HG03060 (cell line): ENCODE results near the gene STXBP6.
"Not testable (repeated sequence)": the region's sequence is repeated elsewhere in the genome, so short reads cannot be mapped to it uniquely, and the experiment has no call there.

Source experiments
- ATAC-seq: cut with Tn5 transposase; IDR thresholded peaks from one replicate; pipeline ENCODE4 v1.9.1; 2021; ENCODE audit warnings: low read depth, moderate number of reproducible peaks; ENCODE audit not compliant: unreplicated experiment

Gene STXBP6

DNA sequence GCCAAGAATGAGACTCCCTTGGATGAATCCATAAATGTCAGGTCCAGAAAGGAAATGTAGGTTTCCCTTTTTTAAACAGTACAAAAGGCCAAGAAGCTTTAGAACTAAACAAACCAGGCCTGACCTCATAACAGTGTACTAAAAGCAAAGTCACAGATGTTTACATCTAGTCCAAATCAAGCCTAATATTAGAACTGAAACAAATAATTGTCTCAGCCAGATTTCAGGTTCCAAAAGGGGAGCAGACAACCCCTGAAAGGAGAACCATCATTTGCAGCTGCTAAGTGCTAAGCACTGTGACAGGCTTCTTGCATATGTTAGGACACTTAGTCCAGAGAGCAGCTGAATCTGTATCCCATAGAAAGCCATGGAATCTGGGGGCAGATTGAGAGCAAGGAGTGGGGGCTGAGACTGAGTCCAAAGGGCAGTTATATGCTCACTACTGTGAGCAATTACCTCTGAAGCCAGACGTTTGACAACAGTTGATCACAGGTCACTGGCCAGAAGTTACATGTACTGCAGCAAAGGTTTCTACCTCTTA, 90.1 kb downstream of the STXBP6 start:
- no peak for ATAC-seq

DNA sequence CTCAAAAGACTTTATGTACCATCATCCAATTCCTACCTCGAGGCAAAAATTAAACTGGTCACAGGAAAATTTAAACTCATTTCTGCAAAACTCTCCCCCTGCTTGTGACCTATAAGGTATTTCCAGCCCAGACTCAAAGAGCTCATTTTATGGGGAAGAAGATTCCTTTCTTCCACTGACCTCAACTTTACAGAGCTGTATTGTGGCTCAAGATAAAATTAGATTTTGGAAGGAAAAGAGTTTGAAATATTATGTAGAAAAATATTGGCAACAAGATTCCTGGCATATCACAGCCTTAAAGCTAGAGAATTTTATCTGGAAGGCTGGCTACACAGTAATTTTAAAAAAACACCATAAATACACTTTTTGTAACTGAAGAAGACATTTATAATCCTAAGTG, 91.7 kb downstream of the STXBP6 start:
- ATAC-seq: no peak

DNA sequence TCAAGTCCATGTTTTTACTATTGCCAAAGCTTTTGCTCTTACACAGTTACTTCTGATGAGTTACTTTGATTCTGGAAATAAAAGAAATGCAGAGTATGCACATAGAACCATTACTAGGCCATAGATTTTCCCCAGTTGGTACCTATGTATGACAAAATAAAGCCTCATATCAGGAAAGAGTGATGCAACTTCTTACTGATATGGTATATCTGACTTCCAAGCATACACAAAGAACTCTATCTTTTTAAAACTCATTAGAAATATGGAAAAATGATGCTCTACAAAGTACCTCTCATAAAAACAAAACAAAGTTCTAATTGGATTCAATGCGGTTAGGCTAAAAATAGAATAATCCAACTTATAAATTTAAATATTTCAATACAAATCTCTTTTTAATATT, 92.1 kb downstream of the STXBP6 start:
- ATAC-seq: no peak

DNA sequence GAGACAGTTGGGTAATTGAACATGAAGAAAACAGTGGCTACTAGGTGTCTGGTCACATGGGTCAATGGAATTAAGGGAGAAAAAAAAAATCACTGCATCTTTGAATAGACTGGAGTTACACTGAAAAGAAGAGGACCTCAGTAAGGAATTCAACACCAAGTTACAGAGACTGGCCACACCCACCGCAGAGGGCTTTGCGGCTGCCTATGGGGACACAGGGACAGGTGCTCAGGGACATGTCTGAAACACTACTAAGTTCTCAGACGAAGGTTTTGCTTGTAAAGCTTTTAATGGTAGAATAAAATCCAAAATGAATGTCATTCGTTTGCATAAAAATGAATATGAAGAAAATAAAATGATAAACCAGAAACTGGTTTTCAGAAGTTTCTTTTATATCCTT, 93.8 kb downstream of the STXBP6 start:
- no peak for ATAC-seq

DNA sequence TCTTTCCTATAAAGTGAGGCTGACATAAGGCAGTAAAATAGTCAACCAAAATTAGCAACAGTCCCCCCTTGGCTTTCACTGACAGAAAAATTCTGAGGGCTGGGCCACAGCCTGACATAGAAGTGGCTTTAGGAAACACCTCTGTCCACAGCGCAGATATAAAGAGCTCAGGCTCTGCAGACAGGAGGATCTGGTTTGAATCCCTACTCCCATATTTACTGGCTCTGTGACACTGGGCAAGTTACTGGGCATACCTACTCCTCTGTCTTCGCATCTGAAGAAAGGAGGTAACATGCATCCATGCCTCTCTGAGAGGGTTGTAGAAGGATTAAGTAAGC, 95.3 kb downstream of the STXBP6 start:
- ATAC-seq: no peak

DNA sequence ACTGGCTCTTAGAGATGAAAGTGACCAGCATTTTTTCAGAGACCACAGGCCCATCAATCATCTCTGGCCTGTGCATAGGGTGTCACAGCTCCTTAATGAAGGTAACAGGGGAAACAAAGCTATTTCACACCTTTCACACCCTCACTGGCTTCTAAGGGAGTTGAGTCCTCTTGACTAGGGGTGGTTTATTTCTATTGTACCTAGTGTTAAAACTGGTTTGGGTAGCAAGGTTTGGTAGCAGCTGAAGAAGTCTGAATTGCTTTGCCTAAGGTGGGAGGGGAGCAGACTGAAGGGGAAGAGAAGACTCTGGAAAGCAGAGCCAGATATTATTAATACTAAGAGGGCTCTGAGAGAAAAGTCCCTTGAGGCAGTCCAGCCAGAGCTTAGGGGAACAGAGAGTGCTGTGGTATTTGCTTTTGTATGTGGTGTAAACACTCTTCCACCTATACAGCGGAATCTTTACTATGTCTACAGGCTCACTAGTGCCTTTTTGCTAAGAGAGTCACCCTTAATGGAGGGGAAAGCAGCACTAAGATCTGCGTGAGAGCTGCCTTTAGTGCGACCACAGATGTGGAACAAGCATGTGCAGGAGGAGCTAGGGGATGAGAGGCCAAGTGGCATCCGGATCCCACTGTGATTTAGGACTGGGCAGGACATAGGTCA, 95.8 kb downstream of the STXBP6 start:
- ATAC-seq: peak; percentile 57

DNA sequence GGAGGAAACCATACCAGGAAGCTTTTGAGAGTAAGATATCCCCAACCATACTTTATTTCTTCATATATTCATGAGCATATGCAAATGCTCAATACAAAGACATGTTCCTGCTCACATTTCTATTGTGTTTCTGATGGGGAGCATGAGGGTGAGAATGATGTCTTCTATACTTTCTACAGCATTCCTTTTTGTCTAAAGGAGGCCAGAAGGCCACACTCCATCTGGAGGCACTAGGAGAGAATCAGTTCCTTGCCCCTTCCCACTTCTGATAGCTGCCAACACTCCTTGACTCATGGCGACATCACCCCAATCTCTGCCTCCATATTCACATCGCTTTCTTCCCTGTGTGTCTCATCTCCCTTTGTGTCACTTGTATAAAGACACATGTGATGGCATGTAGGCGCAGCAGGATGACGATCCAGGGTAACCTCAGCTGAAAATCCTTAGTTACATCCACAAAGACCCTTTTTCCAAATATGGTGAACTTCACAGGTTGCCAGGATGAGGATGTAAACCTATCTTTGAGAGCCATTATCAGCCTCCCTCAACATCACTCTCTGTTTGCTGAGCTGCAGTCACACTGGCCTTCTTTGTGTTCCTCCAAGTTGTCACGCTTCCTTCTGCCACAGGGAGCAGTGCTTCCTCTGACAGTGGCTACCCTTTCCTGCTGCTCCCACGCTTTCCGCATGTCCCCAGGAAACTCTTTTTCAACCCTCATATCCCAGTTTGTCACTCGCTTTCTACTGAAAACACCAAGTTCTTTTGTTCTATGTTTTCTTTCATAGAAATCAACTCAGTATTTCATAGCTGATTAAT, 96.9 kb downstream of the STXBP6 start:
- no peak for ATAC-seq

DNA sequence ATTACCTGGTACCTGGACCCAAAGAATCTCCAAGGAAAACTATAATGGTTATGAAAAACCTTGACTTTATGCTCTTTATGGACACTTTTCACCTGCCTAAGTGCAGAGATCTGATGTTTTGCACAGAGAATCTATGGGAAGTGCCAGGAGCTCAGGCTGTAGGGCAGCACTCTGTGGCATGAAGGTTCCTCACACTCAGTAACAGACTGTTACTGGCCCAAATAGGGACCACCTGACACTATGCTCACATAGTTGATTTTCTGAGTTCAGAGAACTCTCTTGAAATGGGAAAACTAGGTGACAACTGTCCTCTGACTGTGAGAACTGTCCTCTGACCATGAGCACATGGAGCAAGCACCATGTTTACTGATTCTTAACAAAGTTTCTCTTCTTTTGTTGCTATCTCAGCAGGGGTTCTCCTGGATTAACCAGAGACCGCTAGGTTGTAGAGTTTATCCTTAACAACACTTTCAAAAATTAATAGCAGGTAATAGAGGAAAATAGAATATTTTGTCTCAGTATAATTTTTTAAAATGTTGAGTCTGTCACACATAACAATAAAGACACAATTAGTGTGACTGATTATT, 101.6 kb downstream of the STXBP6 start:
- ATAC-seq: no peak

DNA sequence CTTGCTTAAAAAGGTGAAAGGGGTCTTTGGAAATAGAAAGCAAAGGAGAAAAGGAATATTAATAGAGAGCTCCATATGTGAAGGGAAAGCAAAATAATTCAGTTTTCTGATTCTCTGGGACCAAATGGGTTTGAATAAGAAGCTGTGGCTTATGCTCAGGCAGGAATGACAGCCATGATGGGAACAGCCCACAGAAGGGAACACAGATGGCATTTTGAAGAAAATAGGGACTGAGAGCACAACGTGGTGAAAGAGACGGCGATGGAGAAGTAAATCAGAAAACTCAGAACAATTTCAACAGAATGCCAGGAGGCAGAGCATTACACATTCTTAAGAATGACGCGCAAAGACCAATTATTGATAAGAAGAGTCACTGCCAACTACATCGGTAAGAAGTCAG, 102.8 kb downstream of the STXBP6 start:
- no peak for ATAC-seq

DNA sequence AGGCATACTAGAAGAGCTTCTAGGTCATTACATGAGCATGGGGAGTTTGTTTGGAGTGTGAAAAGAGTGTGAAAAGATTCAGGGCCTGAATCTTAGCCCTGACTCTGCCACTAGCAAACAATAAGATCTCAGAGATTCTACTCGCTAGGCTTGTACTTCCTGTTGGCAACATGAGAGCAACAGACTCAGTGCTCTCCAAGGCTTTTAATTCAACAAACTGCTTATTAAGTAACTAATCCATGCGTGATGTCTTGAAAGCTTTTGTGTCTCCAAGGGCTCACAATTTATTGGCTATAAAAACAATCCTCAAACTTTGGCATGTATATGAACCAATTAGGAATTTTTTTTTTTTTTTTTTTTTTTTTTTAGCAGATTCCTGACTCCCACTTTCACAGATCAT, 105.1 kb downstream of the STXBP6 start:
- no peak for ATAC-seq

DNA sequence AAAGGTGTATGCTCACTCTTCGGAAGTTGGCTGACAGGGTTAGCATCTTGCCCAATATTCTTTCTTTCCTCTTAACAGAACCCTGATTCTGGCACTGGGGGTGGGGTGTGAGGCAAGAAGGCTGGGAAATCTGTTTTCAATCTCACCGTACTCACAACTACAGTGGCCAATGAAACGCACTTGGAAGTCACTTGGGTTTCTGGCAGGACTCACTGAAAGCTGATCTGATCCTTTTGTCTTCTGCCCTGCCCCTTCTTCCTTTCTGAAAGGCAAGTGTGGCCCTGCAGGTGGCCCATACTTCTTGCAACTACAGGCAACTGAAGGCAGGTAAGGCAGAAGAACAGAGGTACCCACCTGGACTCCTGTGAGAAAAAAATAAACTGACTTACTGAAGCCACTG, 106.9 kb downstream of the STXBP6 start:
- ATAC-seq: no peak

DNA sequence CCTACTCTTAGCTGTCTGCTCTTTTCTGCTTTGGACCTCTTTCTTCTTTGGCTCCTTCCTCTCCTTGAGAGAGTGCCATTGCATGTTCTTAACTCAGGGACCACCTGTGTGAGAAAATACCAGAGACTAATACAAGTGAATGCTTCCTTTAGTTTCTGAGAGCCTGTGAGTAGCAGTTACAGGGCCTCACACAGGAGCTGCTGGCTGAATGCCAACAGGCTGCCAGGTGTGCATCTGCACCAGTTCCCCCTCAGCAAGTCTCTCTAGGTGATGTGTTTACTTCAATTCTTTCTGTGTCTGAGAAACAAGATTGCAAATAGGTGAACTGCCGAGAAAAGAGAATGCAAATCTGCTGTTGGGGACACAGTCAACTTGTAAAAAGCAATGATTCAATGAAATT, 108.2 kb downstream of the STXBP6 start:
- no peak for ATAC-seq

DNA sequence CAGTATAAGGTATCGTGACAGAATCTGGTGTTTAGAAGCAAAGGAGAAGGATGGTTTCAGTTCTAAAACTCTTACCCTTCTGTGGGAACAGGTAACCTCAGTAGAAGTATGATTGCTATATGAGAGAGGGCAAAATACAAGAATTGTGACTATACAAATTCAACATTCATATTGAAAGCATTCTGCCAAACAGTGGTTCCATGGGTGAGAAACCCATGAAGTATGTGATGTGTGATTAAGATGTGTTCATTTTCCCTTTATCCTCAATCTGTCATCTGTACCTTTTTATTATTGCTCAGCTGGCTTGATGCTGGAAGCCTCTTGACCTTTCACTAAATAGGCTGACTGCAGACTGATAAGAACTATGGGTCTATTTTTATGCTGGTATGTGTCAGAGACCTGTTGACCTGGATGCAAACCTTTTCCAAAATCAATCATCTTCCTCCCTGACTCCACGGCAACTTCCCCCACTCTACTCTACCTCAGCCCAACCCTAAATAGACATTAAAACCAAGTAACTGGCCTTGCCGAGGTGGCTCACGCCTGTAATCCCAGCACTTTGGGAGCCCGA, 109.6 kb downstream of the STXBP6 start:
- no peak for ATAC-seq

DNA sequence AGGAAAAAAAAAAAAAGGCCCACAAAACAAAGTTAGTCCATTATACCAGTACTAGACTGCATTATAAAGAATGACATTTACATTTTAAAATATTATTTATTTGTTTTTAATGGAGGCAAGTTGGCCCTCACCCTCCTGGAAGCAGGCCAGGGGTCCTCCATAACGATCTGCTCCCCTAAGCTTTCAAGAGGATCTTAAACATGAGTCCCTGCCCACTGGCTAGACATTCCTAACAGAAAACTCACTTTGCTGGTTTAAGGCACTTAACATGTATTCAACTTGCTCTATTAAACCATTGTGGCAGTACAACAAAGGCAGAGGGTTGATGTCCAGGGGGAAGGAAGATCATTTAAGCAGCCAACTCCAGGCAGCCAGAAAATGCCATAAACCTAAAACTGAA, 111.4 kb downstream of the STXBP6 start:
- ATAC-seq: no peak

DNA sequence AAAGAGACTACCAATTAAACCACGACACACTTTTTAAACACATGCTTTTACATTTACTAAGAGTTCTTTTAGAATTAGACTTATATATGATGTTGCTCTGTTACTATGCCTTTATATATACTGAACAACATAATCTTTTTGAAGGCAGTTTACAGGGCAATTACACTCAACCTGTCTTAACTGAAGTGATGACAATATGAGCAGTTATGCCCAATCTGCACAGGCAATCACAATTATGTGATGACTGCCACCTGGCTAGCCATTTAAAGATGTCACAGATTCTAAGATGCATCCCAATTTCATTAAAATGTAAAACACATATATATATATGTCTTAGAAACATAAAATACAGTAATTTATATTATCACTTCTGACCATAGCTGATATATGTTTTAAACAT, 112.6 kb downstream of the STXBP6 start:
- ATAC-seq: no peak

DNA sequence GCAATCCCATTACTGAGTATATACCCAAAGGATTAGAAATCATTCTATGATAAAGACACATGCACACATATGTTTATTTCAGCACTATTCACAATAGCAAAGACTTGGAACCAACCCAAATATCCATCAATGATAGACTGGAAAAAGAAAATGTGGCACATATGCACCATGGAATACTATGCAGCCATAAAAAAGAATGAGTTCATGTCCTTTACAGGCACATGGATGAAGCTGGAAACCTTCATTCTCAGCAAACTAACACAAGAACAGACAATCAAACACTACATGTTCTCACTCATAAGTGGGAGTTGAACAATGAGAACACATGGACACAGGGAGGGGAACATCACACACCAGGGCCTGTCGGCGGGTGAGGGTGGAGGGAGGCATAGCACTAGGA, 113.2 kb downstream of the STXBP6 start:
- ATAC-seq: not testable (repeated sequence)

DNA sequence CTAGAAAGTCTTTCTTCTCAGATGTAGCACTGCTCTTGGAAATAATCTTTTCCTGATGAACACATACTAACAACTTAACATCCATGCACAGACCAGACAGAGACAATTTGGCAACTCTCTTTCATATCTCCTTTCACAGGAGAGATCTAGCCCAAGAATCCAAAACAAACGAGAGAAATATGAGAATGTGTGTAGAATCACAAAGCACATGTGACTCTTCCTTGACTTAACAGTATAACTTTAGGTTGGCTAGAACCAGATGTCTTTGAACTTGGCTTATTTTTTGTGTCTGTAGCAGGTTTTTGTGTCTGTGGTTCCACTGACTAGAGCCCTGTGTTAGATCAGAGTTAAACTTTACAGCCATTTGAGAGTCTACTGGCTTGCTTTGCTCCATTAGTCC, 114.2 kb downstream of the STXBP6 start:
- ATAC-seq: no peak

DNA sequence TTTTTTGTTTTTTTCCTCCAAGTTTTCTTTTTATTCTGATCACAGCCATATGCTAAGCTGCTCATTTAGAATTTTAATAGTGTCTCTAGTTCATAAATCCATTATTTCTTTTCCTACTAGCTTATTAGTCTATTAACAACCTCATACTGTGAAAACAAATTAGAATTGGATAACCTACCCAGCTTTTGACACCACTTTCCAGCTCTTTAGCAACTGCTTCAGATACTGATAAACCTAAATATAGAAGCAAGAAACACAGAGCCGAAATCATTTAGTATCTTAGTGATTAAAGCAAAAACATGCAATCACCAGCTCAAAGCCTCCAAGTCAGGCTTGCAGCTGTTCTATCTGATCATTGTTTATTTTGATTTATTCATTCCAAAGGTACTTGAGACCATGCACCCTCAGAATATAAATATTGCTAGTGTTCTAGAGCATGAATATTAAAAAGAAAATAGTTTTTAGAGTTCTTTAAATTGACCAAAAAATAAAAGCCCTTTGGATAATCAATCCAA, 121.5 kb downstream of the STXBP6 start:
- ATAC-seq: no peak

DNA sequence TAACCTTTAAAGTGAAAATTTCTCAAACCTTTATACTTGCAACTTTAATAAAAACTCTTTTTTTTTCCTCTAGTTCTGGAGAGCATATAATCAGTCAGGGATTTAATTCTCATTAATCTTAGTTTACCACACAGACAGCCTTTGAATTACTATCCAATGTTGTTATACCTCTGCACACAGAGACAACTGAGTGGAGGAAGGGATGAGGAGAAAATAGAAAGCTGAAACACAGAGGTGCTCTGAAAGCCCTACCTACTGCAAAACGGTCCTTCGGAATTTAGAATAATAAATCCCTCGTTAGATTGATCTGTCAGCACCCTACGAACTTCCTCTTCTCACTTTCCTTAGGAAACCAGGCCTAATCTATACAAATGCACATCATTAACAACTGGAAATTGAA, 122.1 kb downstream of the STXBP6 start:
- ATAC-seq: no peak

DNA sequence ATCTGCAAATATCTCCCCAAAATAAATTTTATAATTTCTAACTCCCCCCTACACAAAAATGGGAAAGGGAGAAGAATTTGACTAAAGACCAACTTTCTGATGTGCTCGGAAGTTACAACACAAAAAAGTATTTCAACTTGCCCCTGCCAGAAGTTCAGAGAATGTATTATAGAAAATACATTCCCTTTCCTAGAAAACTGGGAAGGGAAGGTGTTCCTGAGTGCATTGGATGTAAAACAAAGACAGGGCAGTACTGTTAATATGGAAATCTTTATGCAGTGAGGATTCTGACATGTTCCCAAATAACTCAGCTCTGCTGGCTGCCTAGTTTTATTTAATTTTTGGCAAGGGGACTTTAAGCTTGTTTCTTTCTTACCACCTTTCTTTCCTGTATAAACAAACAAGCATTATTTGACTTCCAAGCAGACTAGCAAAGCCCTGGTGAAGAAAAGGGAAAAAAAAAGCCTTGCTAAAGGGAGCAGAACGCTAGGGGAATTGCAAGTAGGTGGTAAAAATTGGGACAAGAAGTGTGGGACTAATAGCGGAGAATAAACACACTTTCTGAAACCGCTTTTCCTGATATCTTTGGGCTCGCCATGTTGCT, 124.1 kb downstream of the STXBP6 start:
- ATAC-seq: no peak

DNA sequence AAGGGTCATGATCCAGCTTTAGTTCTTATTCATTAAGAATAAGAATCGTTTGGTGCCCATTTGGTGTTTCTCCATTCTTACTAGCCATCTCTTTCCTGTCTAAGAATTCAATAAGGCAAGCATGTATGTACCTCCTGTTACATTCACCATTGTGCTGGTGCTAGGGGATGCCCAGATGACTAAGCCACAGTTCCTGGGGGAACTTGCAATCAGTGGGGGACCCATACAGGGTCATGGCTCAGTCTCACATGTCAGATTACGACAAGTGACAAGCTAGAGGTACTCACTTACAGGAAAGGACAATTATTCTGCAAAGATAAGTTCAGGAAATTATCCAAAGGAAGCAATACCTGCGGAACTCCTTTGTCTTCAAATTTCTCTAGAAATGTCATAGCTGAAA, 125.4 kb downstream of the STXBP6 start:
- ATAC-seq: no peak
